GM18858 (cell line): Measurements from ENCODE around the gene MECR.

Experiments
- ATAC-seq: cut with Tn5 transposase; IDR thresholded peaks from one replicate; pipeline ENCODE4 v1.9.1; 2021; ENCODE audit not compliant: unreplicated experiment

The MECR gene

DNA sequence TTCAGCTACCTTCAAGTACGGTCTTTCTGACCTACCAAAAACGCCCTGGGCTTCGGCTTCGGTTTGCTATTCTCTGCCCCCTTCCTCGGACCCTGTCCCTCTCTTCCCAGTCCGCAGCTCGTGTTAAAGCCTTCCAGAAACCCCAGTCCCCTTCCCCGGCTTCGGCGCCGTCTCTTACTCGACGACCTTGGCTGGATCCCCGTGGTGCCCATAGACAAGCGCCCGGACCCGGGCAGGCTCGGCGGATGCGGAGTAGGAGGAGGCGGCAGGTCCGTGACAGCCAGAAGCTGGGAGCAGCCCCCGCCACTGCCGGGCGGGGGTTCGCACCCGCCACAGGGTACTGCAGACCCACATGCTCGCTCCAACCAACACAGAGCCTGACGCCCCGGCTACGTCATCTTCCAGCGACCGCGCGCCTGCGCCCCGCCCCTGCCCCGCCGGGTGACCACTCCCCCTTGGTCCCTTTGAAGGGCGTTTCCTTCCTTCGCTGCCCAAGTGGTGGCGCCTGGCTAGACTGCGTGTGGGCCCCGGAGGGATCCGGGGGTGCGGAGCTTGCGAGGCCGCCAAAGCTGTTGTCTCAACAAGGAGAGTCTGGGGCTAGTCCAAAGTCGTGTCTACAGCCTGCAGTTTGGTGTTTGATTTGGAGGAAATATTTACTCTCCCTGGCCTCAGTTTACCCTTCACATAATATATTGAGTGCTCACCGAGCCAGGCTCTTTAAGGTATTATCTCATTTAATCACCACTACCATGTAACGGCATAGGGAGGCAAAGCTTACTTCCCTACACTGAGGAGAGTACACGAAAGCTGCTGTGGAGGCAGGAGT lies at the start of gene MECR:
MECR (minus strand) TSS at position 382 of the 826 bp plus-strand sequence; CDS start at position 354, 28 bp downstream.
- ATAC-seq: peak; percentile 80

- ATAC-seq: no peak
Observed at GRCh38 chr1:29279951-29280391, 49.2 kb upstream of the MECR start.

DNA sequence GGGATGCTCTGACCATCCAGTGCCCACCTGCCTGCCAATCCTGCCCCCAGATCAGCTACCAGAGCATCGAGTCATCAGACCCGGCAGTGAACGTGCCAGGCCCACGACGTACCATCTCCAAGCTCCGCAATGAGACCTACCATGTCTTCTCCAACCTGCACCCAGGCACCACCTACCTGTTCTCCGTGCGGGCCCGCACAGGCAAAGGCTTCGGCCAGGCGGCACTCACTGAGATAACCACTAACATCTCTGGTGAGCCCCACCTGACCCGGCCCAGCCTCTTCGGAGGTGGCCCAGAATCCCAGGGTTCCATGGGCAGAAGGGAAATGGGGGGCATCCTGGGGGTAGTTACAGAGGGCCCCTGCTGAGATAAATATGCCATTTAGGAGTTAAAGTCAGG lies 48.7 kb upstream of the MECR start:
- ATAC-seq: no peak

GRCh38 chr1:29278124-29278523 lies 47.4 kb upstream of the MECR start:
- ATAC-seq: no peak

DNA sequence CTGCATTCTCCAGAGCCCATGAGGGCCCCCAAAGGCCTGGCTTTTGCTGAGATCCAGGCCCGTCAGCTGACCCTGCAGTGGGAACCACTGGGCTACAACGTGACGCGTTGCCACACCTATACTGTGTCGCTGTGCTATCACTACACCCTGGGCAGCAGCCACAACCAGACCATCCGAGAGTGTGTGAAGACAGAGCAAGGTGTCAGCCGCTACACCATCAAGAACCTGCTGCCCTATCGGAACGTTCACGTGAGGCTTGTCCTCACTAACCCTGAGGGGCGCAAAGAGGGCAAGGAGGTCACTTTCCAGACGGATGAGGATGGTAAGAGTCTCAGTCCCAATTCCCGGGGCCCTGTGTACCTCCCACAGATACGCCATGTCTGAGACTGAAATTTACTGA lies 44.7 kb upstream of the MECR start:
- ATAC-seq: no peak

GRCh38 chr1:29272147-29272907 lies 41.6 kb upstream of the MECR start:
- ATAC-seq: no peak

DNA sequence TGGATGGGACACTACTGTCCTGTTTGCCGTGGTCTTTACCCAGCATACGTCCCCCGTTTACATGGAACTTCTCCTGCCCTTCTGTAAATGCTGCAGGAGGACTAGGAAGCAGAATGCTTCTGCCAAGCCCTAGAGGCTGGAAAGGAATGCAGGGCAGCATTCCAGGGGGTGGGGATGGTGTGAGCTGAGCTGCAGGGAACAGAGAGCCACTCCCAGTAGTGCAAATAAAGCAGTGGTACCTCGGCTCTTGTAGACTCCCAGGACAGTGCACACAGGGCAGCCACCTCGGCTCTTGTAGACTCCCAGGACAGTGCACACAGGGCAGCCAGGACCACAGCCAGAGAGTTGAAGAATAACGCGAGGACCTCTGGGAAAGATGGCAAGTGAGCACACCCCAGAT lies 41.0 kb upstream of the MECR start:
- ATAC-seq: no peak

- no peak for ATAC-seq
Observed at GRCh38 chr1:29270929-29271521, 40.3 kb upstream of the MECR start.

- no peak for ATAC-seq
Observed at GRCh38 chr1:29269382-29269781, 38.6 kb upstream of the MECR start.

- ATAC-seq: no peak
Observed at GRCh38 chr1:29267321-29268070, 36.8 kb upstream of the MECR start.

- ATAC-seq: no peak
Observed at GRCh38 chr1:29266912-29267311, 36.2 kb upstream of the MECR start.

- ATAC-seq: no peak
Observed at GRCh38 chr1:29264773-29265389, 34.1 kb upstream of the MECR start.

DNA sequence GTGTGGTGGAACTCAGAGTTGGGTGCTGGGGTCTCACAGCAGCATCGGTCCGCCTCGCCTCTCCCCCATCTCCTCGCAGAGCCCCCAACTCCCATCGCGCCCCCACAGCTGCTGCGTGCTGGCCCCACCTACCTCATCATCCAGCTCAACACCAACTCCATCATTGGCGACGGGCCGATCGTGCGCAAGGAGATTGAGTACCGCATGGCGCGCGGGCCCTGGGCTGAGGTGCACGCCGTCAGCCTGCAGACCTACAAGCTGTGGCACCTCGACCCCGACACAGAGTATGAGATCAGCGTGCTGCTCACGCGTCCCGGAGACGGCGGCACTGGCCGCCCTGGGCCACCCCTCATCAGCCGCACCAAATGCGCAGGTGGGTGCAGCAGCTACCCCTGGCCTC lies 29.8 kb upstream of the MECR start:
- ATAC-seq: no peak

DNA sequence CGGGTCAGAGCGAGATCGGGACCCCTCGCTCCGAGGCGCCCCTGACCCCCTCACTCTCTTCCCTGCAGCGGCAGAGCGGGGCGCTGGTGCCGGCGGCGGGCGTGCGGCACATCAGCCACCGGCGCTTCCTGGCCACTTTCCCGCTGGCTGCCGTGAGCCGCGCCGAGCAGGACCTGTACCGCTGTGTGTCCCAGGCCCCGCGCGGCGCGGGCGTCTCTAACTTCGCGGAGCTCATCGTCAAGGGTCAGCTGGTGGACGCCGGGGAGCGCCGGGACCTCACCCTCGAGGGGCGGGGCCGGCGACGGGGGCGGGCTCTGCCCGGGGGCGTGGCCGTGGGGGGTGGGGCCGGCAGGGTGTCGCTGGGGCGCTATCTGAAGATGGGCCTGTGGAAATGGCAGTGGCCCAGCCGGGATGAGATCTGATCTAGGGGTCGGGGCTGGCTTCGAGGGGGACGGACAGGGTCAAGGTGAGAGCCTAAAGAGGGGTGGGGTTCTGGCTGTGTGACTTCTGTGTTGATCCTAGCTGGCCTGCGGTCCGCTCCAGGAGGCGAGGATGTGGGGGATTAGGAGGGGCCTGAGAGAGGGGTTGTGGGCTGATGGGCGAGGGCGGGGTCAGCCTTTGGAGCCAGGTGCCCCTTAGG lies 29.2 kb upstream of the MECR start:
- ATAC-seq: no peak

DNA sequence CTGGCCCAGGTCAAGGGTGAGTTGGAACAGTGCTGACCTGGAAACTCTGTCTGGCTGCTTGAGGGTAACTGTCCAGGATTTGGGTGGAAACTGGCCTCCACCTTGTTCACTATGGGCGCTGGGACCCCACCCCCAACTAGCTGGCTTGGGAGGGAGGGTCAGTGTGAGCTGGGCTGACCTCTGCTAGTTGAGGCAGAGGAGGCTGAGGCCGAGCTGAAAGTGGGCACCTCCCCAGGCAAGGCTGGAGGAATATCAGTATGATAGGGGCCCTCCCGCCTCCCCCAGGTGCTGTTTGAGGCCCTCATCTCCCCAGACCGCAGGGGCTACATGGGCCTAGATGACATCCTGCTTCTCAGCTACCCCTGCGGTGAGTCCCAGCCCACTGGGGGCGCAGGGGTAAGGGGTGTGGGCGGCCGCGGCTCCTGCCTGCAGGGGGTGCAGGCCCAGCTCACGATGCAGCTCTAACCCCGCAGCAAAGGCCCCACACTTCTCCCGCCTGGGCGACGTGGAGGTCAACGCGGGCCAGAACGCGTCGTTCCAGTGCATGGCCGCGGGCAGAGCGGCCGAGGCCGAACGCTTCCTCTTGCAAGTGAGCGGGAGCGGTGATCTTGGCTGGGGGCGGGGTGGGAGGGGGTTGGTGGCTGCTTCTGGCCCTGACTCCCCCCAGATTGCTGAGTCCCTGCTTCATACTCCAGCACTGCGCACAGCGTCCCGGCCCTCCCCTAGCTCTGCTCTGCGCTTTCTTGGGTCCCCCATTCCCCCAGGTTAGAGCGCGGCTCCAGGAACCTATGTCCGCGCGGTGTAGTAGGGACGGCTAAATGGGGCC lies 28.5 kb upstream of the MECR start:
- no peak for ATAC-seq

DNA sequence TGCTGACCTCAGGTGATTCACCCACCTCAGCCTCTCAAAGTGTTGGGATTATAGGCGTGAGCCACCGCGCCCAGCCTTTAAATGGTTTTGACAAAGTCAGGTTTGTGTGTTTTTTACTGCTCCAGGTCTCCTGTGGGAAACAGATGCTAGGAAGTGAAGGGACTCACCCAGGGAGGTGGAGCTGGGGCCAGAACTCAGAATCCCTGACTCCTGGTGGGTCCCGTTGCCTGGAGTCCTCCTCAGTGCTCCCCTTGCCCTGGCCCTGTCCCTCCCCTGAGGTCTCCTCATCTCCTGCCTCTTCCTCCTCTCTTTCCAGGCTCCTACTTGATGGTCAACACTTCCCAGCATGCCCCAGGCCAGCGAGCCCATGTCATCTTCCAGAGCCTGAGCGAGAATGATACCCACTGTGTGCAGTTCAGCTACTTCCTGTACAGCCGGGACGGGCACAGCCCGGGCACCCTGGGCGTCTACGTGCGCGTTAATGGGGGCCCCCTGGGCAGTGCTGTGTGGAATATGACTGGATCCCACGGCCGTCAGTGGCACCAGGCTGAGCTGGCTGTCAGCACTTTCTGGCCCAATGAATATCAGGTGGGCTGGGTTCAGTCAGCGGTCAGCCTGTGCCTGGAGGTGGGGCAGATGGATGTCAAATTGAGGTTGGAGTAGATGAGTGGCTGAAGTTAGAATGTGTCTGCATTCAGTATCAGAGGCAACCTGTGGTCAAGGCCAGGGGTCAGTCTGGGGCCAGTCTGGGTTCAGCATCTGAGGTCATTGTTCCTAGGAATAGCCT lies 27.6 kb upstream of the MECR start:
- no peak for ATAC-seq

DNA sequence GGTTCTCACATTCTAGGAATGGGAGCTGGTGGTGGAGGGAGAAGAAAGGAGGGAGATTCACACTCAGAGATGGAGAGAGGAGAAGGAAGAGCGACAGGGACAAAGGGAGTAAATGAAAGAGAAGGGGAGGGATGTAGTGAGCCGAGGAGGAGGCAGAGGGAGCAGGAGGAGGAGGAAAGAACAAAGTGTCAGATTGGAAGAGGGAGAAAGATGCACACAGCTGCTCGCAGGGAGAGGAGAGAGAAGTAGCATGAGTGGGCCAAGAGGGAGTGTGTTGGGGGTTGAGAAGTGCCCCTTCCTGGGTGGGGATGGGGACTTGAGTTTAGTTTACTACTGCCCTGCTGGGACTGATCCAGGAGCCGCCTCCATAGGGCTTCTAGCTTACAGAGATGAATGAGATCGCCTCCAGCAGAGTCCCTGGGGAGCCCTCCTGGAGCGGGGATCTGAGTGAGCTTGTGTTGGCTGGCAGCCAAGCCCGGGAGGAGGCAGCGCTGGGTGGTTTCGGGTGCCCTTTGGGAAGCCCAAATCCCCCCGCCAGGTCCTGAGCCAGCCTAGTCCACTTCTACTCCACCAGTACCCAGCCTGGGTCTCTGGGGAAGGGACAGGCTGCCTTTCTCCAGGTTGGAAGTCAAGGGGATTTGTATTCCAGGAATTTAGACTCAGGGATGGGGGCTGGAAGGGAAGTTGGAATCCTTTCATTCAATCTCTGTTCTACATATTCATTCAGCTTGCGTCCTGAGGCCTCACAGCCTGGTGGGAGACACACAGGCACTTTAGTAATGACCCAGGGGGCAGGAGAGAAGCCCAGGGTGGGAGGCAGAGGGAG lies 26.5 kb upstream of the MECR start:
- no peak for ATAC-seq

GRCh38 chr1:29256394-29256793 lies 25.7 kb upstream of the MECR start:
- ATAC-seq: no peak
